Left forelimb (tissue), 1 donor: Measurements from ENCODE around the gene COMTD1.

Experiments used
- DNase-seq: peaks from one replicate; pipeline ENCODE4 v3.0.0-alpha.2; 2018; ENCODE audit warnings: low spot score

COMTD1 gene

GRCh38 chr10:75235375-75236177, at the start of gene COMTD1:
COMTD1 (minus strand) TSS chr10:75235957; CDS start chr10:75235928, 29 bp downstream.
- DNase-seq, result peak; percentile 92

- no peak for DNase-seq
Observed at GRCh38 chr10:75283671-75284470, 48.1 kb upstream of the COMTD1 start.

- no peak for DNase-seq
Observed at GRCh38 chr10:75283078-75283670, 47.4 kb upstream of the COMTD1 start.

- no peak for DNase-seq
Observed at GRCh38 chr10:75281974-75282373, 46.2 kb upstream of the COMTD1 start.

- DNase-seq, result no peak
Observed at GRCh38 chr10:75280236-75280635, 44.5 kb upstream of the COMTD1 start.

GRCh38 chr10:75276069-75276872, 40.5 kb upstream of the COMTD1 start:
- DNase-seq, result no peak

- DNase-seq, result no peak
Observed at GRCh38 chr10:75272896-75273295, 37.1 kb upstream of the COMTD1 start.

- no peak for DNase-seq
Observed at GRCh38 chr10:75272094-75272493, 36.3 kb upstream of the COMTD1 start.

GRCh38 chr10:75269605-75270004, 33.8 kb upstream of the COMTD1 start:
- no peak for DNase-seq

- DNase-seq, result no peak
Observed at GRCh38 chr10:75266945-75267344, 31.2 kb upstream of the COMTD1 start.

- DNase-seq, result no peak
Observed at GRCh38 chr10:75265856-75266255, 30.1 kb upstream of the COMTD1 start.

- no peak for DNase-seq
Observed at GRCh38 chr10:75263806-75264205, 28.0 kb upstream of the COMTD1 start.

- DNase-seq, result peak; percentile 71
Observed at GRCh38 chr10:75261813-75262705, 26.3 kb upstream of the COMTD1 start.

- DNase-seq, result no peak
Observed at GRCh38 chr10:75260990-75261389, 25.2 kb upstream of the COMTD1 start.

GRCh38 chr10:75254739-75255138, 19.0 kb upstream of the COMTD1 start:
- DNase-seq, result no peak

GRCh38 chr10:75253281-75254220, 17.8 kb upstream of the COMTD1 start:
- DNase-seq, result no peak

GRCh38 chr10:75250934-75251333, 15.2 kb upstream of the COMTD1 start:
- DNase-seq, result no peak

- DNase-seq, result no peak
Observed at GRCh38 chr10:75247797-75248196, 12.0 kb upstream of the COMTD1 start.

- no peak for DNase-seq
Observed at GRCh38 chr10:75246506-75246905, 10.7 kb upstream of the COMTD1 start.
